NCI-H524 treated with DMSO at 0.1 percent for 48 hours (cell line): ENCODE data around the gene MYO1E.
A peak's percentile ranks its signal among the peaks of the same experiment; 100 is the strongest.
"Not testable (repeated sequence)": the region's sequence is repeated elsewhere in the genome, so short reads cannot be mapped to it uniquely, and the experiment has no call there.

Source experiments
- DNase-seq: peaks from one replicate; lab custom pipeline; 2025; lab: John Stamatoyannopoulos, UW

Gene MYO1E

GRCh38 chr15:59131969-59132562 is 240.6 kb downstream of the MYO1E start:
- no peak for DNase-seq

- no peak for DNase-seq
Measured at GRCh38 chr15:59131456-59131855, 241.2 kb downstream of the MYO1E start.

GRCh38 chr15:59127255-59127654 is 245.4 kb downstream of the MYO1E start:
- DNase-seq: not testable (repeated sequence)

GRCh38 chr15:59125683-59126082 is 247.0 kb downstream of the MYO1E start:
- not testable (repeated sequence) for DNase-seq

- no peak for DNase-seq
Measured at GRCh38 chr15:59124261-59124660, 248.4 kb downstream of the MYO1E start.

GRCh38 chr15:59120937-59121336 is 251.7 kb downstream of the MYO1E start:
- no peak for DNase-seq

- no peak for DNase-seq
Measured at GRCh38 chr15:59119625-59120024, 253.0 kb downstream of the MYO1E start.

- no peak for DNase-seq
Measured at GRCh38 chr15:59116771-59117170, 255.9 kb downstream of the MYO1E start.

GRCh38 chr15:59116141-59116540 is 256.5 kb downstream of the MYO1E start:
- no peak for DNase-seq

GRCh38 chr15:59115047-59115446 is 257.6 kb downstream of the MYO1E start:
- DNase-seq: no peak

GRCh38 chr15:59111251-59111650 is 261.4 kb downstream of the MYO1E start:
- DNase-seq: no peak

GRCh38 chr15:59105854-59106253 is 266.8 kb downstream of the MYO1E start:
- no peak for DNase-seq

- peak; percentile 96 for DNase-seq
Measured at GRCh38 chr15:59104912-59105732, 267.5 kb downstream of the MYO1E start, which contains the start of gene CCNB2. Gene CCNB2 (plus strand): TSS chr15:59105146. CDS start chr15:59105269, 123 bp downstream.

GRCh38 chr15:59104602-59104911 is 268.1 kb downstream of the MYO1E start:
- no peak for DNase-seq

- DNase-seq: no peak
Measured at GRCh38 chr15:59099162-59099685, 273.4 kb downstream of the MYO1E start.

GRCh38 chr15:59096429-59096828 is 276.2 kb downstream of the MYO1E start:
- DNase-seq: no peak

- DNase-seq: no peak
Measured at GRCh38 chr15:59094077-59094476, 278.6 kb downstream of the MYO1E start.

GRCh38 chr15:59087731-59088130 is 284.9 kb downstream of the MYO1E start:
- DNase-seq: no peak
